ENCODE data around the gene YPEL2. TPM values are rescaled to one million over a fixed set of nuclear protein-coding genes. Genes with fewer than 3 reads are reported as not detected.

YPEL2 gene
- total RNA-seq, 1 experiment from 2014 or later, result 0.98 TPM

GRCh38 chr17:59421722-59422121, 90.3 kb downstream of the YPEL2 start:
- WGBS (ENCODE audit: extremely low coverage, insufficient read length, low lambda C conversion rate), result no CpG with 5 or more reads among the region's 6 CpGs
- no peak overlapping the region for H2BK12ac ChIP-seq (ENCODE audit: insufficient read length, low read depth, low read length)

More at GRCh38 chr17:59421722-59422121, 90.3 kb downstream of the YPEL2 start:
- Histone ChIP-seq H3K27ac (ENCODE audit: insufficient read length, low read depth, low read length) (no peak overlapping the region), H2BK15ac (ENCODE audit: low read depth, low read length) (no peak overlapping the region), H3K4ac (ENCODE audit: low read depth, low read length) (no peak overlapping the region), H3K4me1 (ENCODE audit: insufficient read depth, low read length) (no peaks in the 10 kb centered on the region; the same call in 1 of the 2 replicates), H4K20me1 (ENCODE audit: control insufficient read depth, insufficient read depth, insufficient read length) (no peaks in the 10 kb centered on the region), H3K79me1 (ENCODE audit: insufficient read depth, low read depth, low read length, poor library complexity, severe bottlenecking) (no peaks in the 10 kb centered on the region), H2AFZ (ENCODE audit: low read length) (no peak overlapping the region), H3K9ac (ENCODE audit: extremely low read depth, insufficient read length, low read length) (no peak overlapping the region), H3T11ph (ENCODE audit: low read length) (no peak overlapping the region), H4K8ac (replicated peaks; ENCODE audit: insufficient read length, low read depth, low read length) (no peak overlapping the region), H3K79me2 (ENCODE audit: insufficient read depth, low read length) (no peaks in the 10 kb centered on the region), H2BK20ac (ENCODE audit: low read depth, low read length, poor library complexity, severe bottlenecking) (no peak overlapping the region), H2BK120ac (ENCODE audit: low read depth, low read length, poor library complexity, severe bottlenecking) (no peak overlapping the region), H3K56ac (ENCODE audit: insufficient read length, low read depth, low read length) (no peak overlapping the region), H4K5ac (ENCODE audit: insufficient read length, low read depth, low read length) (no peak overlapping the region), H3K14ac (ENCODE audit: insufficient read depth, low read length) (no peak overlapping the region), H4K91ac (ENCODE audit: insufficient read length, low read depth, low read length) (no peak overlapping the region), H3K9me3 (ENCODE audit: control insufficient read depth, low read depth, low read length) (no peaks in the 10 kb centered on the region), H3K23ac (ENCODE audit: insufficient read length, low read depth, low read length) (no peak overlapping the region), H2AK5ac (ENCODE audit: insufficient read length, low read length) (no peak overlapping the region), H3K4me2 (ENCODE audit: insufficient read depth, insufficient read length, low read length) (no peak overlapping the region), H3K18ac (ENCODE audit: insufficient read length, low read depth, low read length) (no peak overlapping the region), H3K27me3 (ENCODE audit: insufficient read depth, low read length) (no peaks in the 10 kb centered on the region), H3K23me2 (ENCODE audit: insufficient read length, low read depth, low read length, poor library complexity, severe bottlenecking) (no peaks in the 10 kb centered on the region), H2BK5ac (ENCODE audit: insufficient read length, low read length) (no peak overlapping the region)
- H3K36me3 Mint-ChIP-seq (ENCODE audit: insufficient read depth in 1 of 3, low read depth in 3 of 3), result no peaks in the 10 kb centered on the region
- no peak overlapping the region for H3K27ac Mint-ChIP-seq
- H3K4me1 Mint-ChIP-seq, result peaks cover 15 to 17% of the 10 kb centered on the region in 2 experiments; a peak in 3 of 4 replicates
- no peak for DNase-seq
- TF ChIP-seq CTCF (conservative IDR thresholded peaks at IDR 0.05), result no peak
- H3K4me3 Mint-ChIP-seq, result no peak overlapping the region
- H3K9me3 Mint-ChIP-seq, result peaks cover 0 to 4% of the 10 kb centered on the region in 2 experiments; a peak in 2 of 5 replicates
- peaks cover 4% of the 10 kb centered on the region; the same call in 1 of the 2 replicates for H3K27me3 Mint-ChIP-seq (ENCODE audit: low read depth)
